Erythroblast (primary cell): ENCODE measurements around the gene PDE6H.
A peak's percentile ranks its signal among the peaks of the same experiment; 100 is the strongest.

Experiments used
- DNase-seq, 2 experiments: peaks; one replicate each; lab custom pipeline; 2025; lab: John Stamatoyannopoulos, UW
- GATA1 ChIP-seq: IDR thresholded peaks from 2 replicates; pipeline ENCODE4 v1.6.1; 2011; ENCODE audit warnings: low read depth, mild to moderate bottlenecking, control low read depth, low read length, moderate library complexity
- POLR2A ChIP-seq: IDR thresholded peaks from 2 replicates; pipeline ENCODE4 v1.6.1; 2011; ENCODE audit warnings: mild to moderate bottlenecking, low read length

The PDE6H gene

GRCh38 chr12:14970473-14970872 lies 2.4 kb upstream of the PDE6H start:
- peak; percentile 48 to 59 for DNase-seq
- TF ChIP-seq GATA1 = no peak
- TF ChIP-seq POLR2A = no peak

- no peak for TF ChIP-seq POLR2A
- TF ChIP-seq GATA1 = no peak
- no peak for DNase-seq
Observed at GRCh38 chr12:14974633-14975032, 1.8 kb downstream of the PDE6H start.

GRCh38 chr12:14975457-14975856 lies 2.6 kb downstream of the PDE6H start:
- no peak for DNase-seq
- TF ChIP-seq GATA1 (no peak), POLR2A (no peak)

GRCh38 chr12:14976658-14977057 lies 3.8 kb downstream of the PDE6H start:
- no peak for DNase-seq

DNA sequence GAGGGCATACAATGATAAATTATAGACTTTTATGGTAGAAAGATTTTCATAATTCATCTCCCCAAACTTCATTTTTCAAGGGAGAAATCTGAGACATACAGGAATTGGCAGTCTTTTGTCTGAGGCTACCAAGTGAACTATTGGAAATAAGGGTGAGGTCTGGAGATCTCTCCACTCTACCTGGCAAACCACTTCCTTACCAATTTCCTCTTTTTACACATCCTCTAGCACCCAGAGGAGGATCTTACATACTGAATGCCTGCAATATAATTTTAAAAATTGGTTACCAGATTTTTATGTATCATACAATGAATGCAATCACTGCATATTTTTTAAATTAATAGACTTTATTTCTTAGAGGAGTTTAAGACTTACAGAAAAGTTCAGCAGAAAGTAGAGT lies 6.6 kb downstream of the PDE6H start:
- no peak for DNase-seq
- no peak for TF ChIP-seq GATA1
- TF ChIP-seq POLR2A = no peak

More at GRCh38 chr12:14976658-14977057, 3.8 kb downstream of the PDE6H start:
- TF ChIP-seq GATA1 (no peak), POLR2A (no peak)

GRCh38 chr12:14981049-14981448 lies 8.2 kb downstream of the PDE6H start:
- TF ChIP-seq GATA1 (no peak), POLR2A (no peak)
- DNase-seq = no peak

DNA sequence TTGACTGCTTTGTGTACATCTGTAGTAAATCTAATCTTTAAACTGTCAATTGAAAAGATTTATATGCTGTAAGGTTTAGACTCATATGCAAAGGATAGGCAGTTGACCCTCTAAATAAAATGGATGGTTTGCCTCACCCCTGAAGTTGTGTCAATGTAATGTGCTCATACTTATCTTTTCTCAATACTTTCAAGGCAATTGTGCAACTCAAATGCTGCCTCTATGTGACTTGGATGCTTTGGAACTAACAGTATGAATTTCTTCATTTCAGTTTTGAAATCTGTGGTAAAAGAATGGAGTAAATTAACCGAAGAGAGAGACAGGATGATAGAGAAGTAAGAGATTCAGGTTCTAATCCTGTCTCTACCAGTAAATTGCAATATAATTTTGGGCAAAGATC lies 9.7 kb downstream of the PDE6H start:
- no peak for DNase-seq
- no peak for TF ChIP-seq POLR2A
- TF ChIP-seq GATA1 = no peak

DNA sequence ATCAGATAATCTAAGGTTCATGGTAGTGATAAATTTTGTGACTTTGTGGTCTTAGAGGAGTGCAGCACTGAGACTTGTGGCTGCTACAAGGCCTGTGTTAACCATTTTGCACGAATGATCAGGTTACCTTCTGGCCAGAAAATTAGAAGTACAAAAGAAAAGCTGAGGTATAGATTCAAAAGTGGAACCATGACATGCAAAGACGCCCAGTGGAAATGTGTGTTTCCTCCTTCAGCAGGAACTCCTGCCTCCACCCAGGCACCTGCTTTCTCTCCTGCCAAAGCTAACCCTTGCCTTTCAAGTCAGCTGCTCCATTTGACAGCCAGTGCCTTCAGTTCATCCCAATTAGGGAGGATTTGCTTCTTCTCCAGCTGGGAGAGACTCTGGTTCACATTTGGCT lies 10.1 kb downstream of the PDE6H start:
- DNase-seq = no peak
- no peak for TF ChIP-seq POLR2A
- TF ChIP-seq GATA1 = no peak

DNA sequence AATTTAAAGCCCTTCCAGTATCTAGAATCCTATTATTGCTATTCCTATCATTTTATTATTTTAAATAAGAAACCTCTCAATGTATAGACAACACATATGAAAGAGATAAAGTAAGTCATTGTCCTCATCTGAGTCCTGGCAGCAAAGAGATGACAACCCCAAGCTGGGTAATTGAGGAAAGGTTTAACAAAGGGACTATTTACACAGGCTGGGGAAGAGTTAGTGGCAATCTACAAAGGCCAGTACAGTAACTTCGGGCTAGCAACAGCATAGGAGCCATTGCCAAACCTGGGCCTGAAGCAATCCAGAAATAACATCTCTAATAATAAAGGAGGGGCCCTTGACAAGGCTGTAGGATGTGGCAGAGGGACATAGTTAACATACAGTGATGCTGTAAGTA lies 11.2 kb downstream of the PDE6H start:
- DNase-seq = no peak
- no peak for TF ChIP-seq GATA1
- no peak for TF ChIP-seq POLR2A

GRCh38 chr12:14984766-14985285 lies 12.0 kb downstream of the PDE6H start:
- no peak for DNase-seq
- TF ChIP-seq POLR2A = no peak
- no peak for TF ChIP-seq GATA1

GRCh38 chr12:14986449-14986848 lies 13.6 kb downstream of the PDE6H start:
- TF ChIP-seq POLR2A (no peak), GATA1 (no peak)
- peak in 1 of 2 experiments; percentile 15 for DNase-seq

- TF ChIP-seq POLR2A (no peak), GATA1 (no peak)
Observed at GRCh38 chr12:14988035-14988434, 15.2 kb downstream of the PDE6H start.

DNA sequence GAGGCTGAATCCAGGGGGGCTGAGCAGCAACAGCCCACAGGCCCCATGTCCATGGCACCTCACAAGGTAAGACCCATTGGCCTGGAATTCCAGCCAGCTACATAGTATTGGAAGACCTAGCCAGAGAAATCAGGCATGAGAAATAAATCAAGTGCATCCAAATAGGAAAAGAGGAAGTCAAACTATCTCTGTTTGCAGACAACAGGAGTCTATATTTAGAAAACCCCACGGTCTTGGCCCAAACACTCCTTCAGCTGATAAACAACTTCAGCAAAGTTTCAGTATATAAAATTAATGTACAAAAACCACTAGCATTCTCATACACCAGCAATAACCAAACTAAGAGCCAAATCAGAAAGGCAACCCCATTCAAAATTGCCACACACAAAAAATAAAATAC lies 16.9 kb downstream of the PDE6H start:
- DNase-seq = no peak
- TF ChIP-seq POLR2A (no peak), GATA1 (no peak)

More at GRCh38 chr12:14988035-14988434, 15.2 kb downstream of the PDE6H start:
- no peak for DNase-seq

- DNase-seq = no peak
- TF ChIP-seq POLR2A (no peak), GATA1 (no peak)
Observed at GRCh38 chr12:14991069-14991468, 18.2 kb downstream of the PDE6H start.

- TF ChIP-seq POLR2A (no peak), GATA1 (no peak)
- no peak for DNase-seq
Observed at GRCh38 chr12:14992673-14993072, 19.8 kb downstream of the PDE6H start.
